DND-41 (cell line): ENCODE data around the gene ARMC10.
"Not testable (repeated sequence)": the region's sequence is repeated elsewhere in the genome, so short reads cannot be mapped to it uniquely, and the experiment has no call there.

ENCODE experiments used
- ATAC-seq: fragments of 200-7000 bp; cut with Tn5 transposase; 3 replicates; pipeline ENCODE4 v1.9.1; 2021; ENCODE audit warnings: low read depth; ENCODE audit not compliant: insufficient read depth
- DNase-seq: peaks from one replicate; pipeline ENCODE4 v3.0.0-alpha.2; 2020
- H2AFZ ChIP-seq: 2 replicates; pipeline ENCODE4 v1.6.0; 2012; ENCODE audit warnings: low read depth, low read length
- H3K27ac ChIP-seq: 2 replicates; pipeline ENCODE4 v1.5.1; 2012; ENCODE audit warnings: low read length, inconsistent platforms
- H3K27me3 ChIP-seq: fragments of 200-600 bp; sonication (generic); 2 replicates; pipeline ENCODE4 v1.6.0; 2012; ENCODE audit warnings: low read length, mild to moderate bottlenecking, inconsistent platforms; ENCODE audit not compliant: insufficient read depth, poor library complexity
- H3K36me3 ChIP-seq: 2 replicates; pipeline ENCODE4 v1.5.1; 2012; ENCODE audit warnings: low read length, inconsistent platforms; ENCODE audit not compliant: insufficient read depth
- H3K4me1 ChIP-seq: 2 replicates; pipeline ENCODE4 v1.5.1; 2012; ENCODE audit warnings: mild to moderate bottlenecking, low read length; ENCODE audit not compliant: insufficient read depth
- H3K4me2 ChIP-seq: 2 replicates; pipeline ENCODE4 v1.6.0; 2012; ENCODE audit warnings: mild to moderate bottlenecking, moderate library complexity, low read length, inconsistent platforms; ENCODE audit not compliant: insufficient read depth
- H3K4me3 ChIP-seq, 2 experiments: fragments of 200-600 bp in 1 of 2; shearing (Covaris generic) in 1 of 2; 2 replicates each; pipeline ENCODE4 v1.5.1; 2012 to 2016; ENCODE audit warnings: inconsistent platforms in 2 of 2, low read length in 2 of 2, mild to moderate bottlenecking in 2 of 2, low read depth in 1 of 2, moderate library complexity in 1 of 2
- H3K79me2 ChIP-seq: 2 replicates; pipeline ENCODE4 v1.6.0; 2012; ENCODE audit warnings: low read length, inconsistent platforms; ENCODE audit not compliant: insufficient read depth
- H3K9ac ChIP-seq: 2 replicates; pipeline ENCODE4 v1.6.0; 2012; ENCODE audit warnings: low read depth, mild to moderate bottlenecking, inconsistent platforms, low read length, moderate library complexity
- H3K9me3 ChIP-seq: 2 replicates; pipeline ENCODE4 v1.5.1; 2012; ENCODE audit warnings: low read length, moderate library complexity, mild to moderate bottlenecking, inconsistent platforms; ENCODE audit not compliant: insufficient read depth, severe bottlenecking
- H4K20me1 ChIP-seq: 2 replicates; pipeline ENCODE4 v1.6.0; 2012; ENCODE audit warnings: low read length; ENCODE audit not compliant: insufficient read depth
- CTCF ChIP-seq: IDR thresholded peaks from 2 replicates; pipeline ENCODE4 v1.5.1; 2012; ENCODE audit warnings: borderline replicate concordance, low read length, moderate library complexity, mild to moderate bottlenecking; ENCODE audit not compliant: poor library complexity, severe bottlenecking; ENCODE audit errors: extremely low read depth
- EZH2 ChIP-seq: IDR thresholded peaks from 3 replicates; pipeline ENCODE4 v1.6.1; 2012; ENCODE audit warnings: borderline replicate concordance, low read depth, mild to moderate bottlenecking, moderate library complexity, low read length, inconsistent platforms; ENCODE audit not compliant: severe bottlenecking

Gene ARMC10

DNA sequence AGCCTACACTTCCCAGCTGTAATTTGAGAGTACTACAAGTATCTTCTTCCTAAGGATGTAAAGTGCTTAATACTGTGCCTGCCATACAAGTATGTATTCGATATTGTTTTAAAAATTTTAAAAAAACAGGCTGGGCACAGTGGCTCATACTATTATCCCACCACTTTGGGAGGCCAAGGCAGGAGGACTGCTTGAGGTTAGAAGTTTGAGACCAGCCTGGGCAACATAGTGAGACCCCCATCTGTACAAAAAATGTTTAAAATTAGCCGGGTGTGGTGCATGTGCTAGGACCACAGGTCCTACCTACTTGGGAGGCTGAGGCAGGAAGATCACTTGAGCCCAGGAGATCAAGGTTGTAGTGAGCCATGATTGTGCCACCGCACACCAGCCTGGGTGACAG lies 8.3 kb downstream of the ARMC10 start:
- TF ChIP-seq EZH2 = no peak
- no peak for TF ChIP-seq CTCF
- DNase-seq (no peak), ATAC-seq (no peak)
- no peaks in the 10 kb centered on the region for H3K9me3 ChIP-seq
- no peak overlapping the region for H3K9ac ChIP-seq
- H3K27ac ChIP-seq = no peak overlapping the region
- H3K36me3 ChIP-seq = peaks cover 25% of the 10 kb centered on the region
- no peak overlapping the region for H3K4me3 ChIP-seq
- H4K20me1 ChIP-seq = no peaks in the 10 kb centered on the region
- H3K4me1 ChIP-seq = no peaks in the 10 kb centered on the region
- no peaks in the 10 kb centered on the region for H3K27me3 ChIP-seq
- H2AFZ ChIP-seq = no peak overlapping the region
- peaks cover 2% of the 10 kb centered on the region; the same call in 1 of the 2 replicates for H3K79me2 ChIP-seq
- no peak overlapping the region for H3K4me2 ChIP-seq

- not testable (repeated sequence) for H3K27ac ChIP-seq, DNase-seq, H3K79me2 ChIP-seq, H2AFZ ChIP-seq, H3K4me3 ChIP-seq, ATAC-seq, H3K9me3 ChIP-seq, H3K4me1 ChIP-seq, H3K4me2 ChIP-seq, H4K20me1 ChIP-seq, H3K9ac ChIP-seq, H3K27me3 ChIP-seq
- peaks cover 36% of the 10 kb centered on the region; the same call in 1 of the 2 replicates for H3K36me3 ChIP-seq
These were observed 17.4 kb downstream of the ARMC10 start for GRCh38 chr7:103092321-103092720.

DNA sequence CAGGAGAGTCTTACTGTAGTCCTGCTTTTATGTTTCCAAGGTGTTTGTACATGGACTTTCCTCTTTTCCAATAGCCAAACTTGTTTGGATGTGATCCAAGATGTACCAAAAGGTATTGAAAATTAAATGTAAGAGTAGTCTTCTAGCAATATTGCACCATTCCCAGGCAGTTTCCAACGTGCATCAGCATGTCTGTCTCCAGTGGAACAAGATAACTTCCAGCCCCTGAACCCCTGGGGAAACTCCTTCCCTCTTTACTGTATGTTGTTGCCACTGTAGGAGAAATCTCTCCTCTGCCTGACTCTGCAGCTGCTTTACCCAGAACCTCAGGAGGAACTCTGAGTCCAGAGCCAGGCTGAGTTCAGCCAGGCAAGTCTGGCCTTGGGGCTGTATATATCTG lies 18.5 kb downstream of the ARMC10 start:
- no peaks in the 10 kb centered on the region for H3K79me2 ChIP-seq
- DNase-seq = no peak
- H3K9me3 ChIP-seq = no peaks in the 10 kb centered on the region
- no peak overlapping the region for H3K4me3 ChIP-seq
- ATAC-seq = no peak
- H3K27me3 ChIP-seq = no peaks in the 10 kb centered on the region
- H3K36me3 ChIP-seq = peaks cover 37% of the 10 kb centered on the region; the same call in 1 of the 2 replicates
- TF ChIP-seq CTCF (no peak), EZH2 (no peak)
- no peaks in the 10 kb centered on the region for H3K4me1 ChIP-seq
- no peak overlapping the region for H2AFZ ChIP-seq
- H3K9ac ChIP-seq = no peak overlapping the region
- H4K20me1 ChIP-seq = no peaks in the 10 kb centered on the region
- no peak overlapping the region for H3K4me2 ChIP-seq
- H3K27ac ChIP-seq = no peak overlapping the region

- no peak overlapping the region for H3K27ac ChIP-seq
- no peaks in the 10 kb centered on the region for H3K79me2 ChIP-seq
- H3K9me3 ChIP-seq = no peaks in the 10 kb centered on the region
- H2AFZ ChIP-seq = no peak overlapping the region
- no peak overlapping the region for H3K4me3 ChIP-seq
- H3K9ac ChIP-seq = no peak overlapping the region
- peak; percentile 23 for TF ChIP-seq CTCF
- no peak for TF ChIP-seq EZH2
- no peaks in the 10 kb centered on the region for H3K4me1 ChIP-seq
- DNase-seq (no peak), ATAC-seq (no peak)
- no peaks in the 10 kb centered on the region for H4K20me1 ChIP-seq
- H3K4me2 ChIP-seq = no peak overlapping the region
- no peaks in the 10 kb centered on the region for H3K27me3 ChIP-seq
- peaks cover 35% of the 10 kb centered on the region; the same call in 1 of the 2 replicates for H3K36me3 ChIP-seq
These were observed 19.2 kb downstream of the ARMC10 start for GRCh38 chr7:103094102-103094501.

- H3K4me1 ChIP-seq, H2AFZ ChIP-seq, H3K4me2 ChIP-seq, H3K4me3 ChIP-seq, H3K9ac ChIP-seq, ATAC-seq, H3K27me3 ChIP-seq, DNase-seq, H3K79me2 ChIP-seq, H3K27ac ChIP-seq, H3K9me3 ChIP-seq, H4K20me1 ChIP-seq: not testable (repeated sequence)
- peaks cover 34% of the 10 kb centered on the region for H3K36me3 ChIP-seq
These were observed 20.6 kb downstream of the ARMC10 start for GRCh38 chr7:103095558-103095957.
